Smooth muscle cell (in vitro differentiated cells): Measurements from ENCODE around the gene MEG3. TPM values are rescaled to one million over a fixed set of nuclear protein-coding genes. Genes with fewer than 3 reads are reported as not detected.

Source experiments
- DNase-seq: peaks from one replicate; lab custom pipeline; 2025; ENCODE audit not compliant: unreplicated experiment; lab: John Stamatoyannopoulos, UW
- H2AFZ ChIP-seq: fragments of 200-600 bp; sonication (generic); 2 replicates; pipeline ENCODE4 v1.6.0; 2016; ENCODE audit warnings: antibody characterized with exemption, low read depth, mild to moderate bottlenecking
- H3F3A ChIP-seq: fragments of 200-600 bp; sonication (generic); 2 replicates; pipeline ENCODE4 v1.6.0; 2017; ENCODE audit warnings: antibody characterized with exemption, low read depth
- H3K27ac ChIP-seq: fragments of 200-600 bp; sonication (generic); 2 replicates; pipeline ENCODE4 v1.5.1; 2016; ENCODE audit warnings: low read depth, mild to moderate bottlenecking
- H3K27me3 ChIP-seq: fragments of 200-600 bp; sonication (generic); 2 replicates; pipeline ENCODE4 v1.6.1; 2016; ENCODE audit warnings: low read depth, mild to moderate bottlenecking
- H3K36me3 ChIP-seq: fragments of 200-600 bp; sonication (generic); 2 replicates; pipeline ENCODE4 v1.5.1; 2016; ENCODE audit warnings: low read depth
- H3K4me1 ChIP-seq: fragments of 200-600 bp; sonication (generic); 2 replicates; pipeline ENCODE4 v1.5.1; 2016; ENCODE audit warnings: low read depth
- H3K4me2 ChIP-seq: fragments of 200-600 bp; sonication (generic); 2 replicates; pipeline ENCODE4 v1.6.0; 2016; ENCODE audit warnings: mild to moderate bottlenecking
- H3K4me3 ChIP-seq: fragments of 200-600 bp; sonication (generic); 2 replicates; pipeline ENCODE4 v1.5.1; 2016; ENCODE audit warnings: mild to moderate bottlenecking
- H3K79me2 ChIP-seq: fragments of 200-600 bp; sonication (generic); 2 replicates; pipeline ENCODE4 v1.6.0; 2016; ENCODE audit warnings: low read depth, mild to moderate bottlenecking
- H3K9ac ChIP-seq: fragments of 200-600 bp; sonication (generic); 2 replicates; pipeline ENCODE4 v1.6.0; 2016; ENCODE audit warnings: low read depth
- H3K9me3 ChIP-seq: fragments of 200-600 bp; sonication (generic); replicated peaks from 2 replicates; pipeline ENCODE4 v1.5.1; 2016; ENCODE audit warnings: low read depth
- H4K20me1 ChIP-seq: fragments of 200-600 bp; sonication (generic); 2 replicates; pipeline ENCODE4 v1.6.0; 2016; ENCODE audit warnings: low read depth
- CTCF ChIP-seq: fragments of 200-600 bp; sonication (generic); IDR thresholded peaks from 2 replicates; pipeline ENCODE4 v1.5.1; 2017; ENCODE audit warnings: borderline replicate concordance, mild to moderate bottlenecking, antibody characterized with exemption; ENCODE audit not compliant: insufficient read depth, poor library complexity, severe bottlenecking
- WGBS: methylation state at CpG from one replicate; pipeline ENCODE4 v1.1.7; 2016; ENCODE audit warnings: low lambda C conversion rate; 5-methylcytosine and 5-hydroxymethylcytosine counted together
- polyA plus RNA-seq: library from polyadenylated mRNA; unstranded; fragments of >200 nt; fragmentation: Nextera tagmentation; extraction: Ambion mirVana; gene quantifications from 2 replicates; pipeline ENCODE4 v1.2.1, GENCODE V29; 2016
- total RNA-seq: library from RNA; depleted of rRNA; stranded (reverse); fragments of >200 nt; gene quantifications from 2 replicates; pipeline ENCODE4 v1.2.3, GENCODE V29; 2014

The MEG3 gene
- total and polyA plus RNA-seq, 2 experiments from 2014 or later = not detected

- Histone ChIP-seq H3K4me3 (no peak overlapping the region), H3K9me3 (no peaks in the 10 kb centered on the region), H3K27ac (no peak overlapping the region), H3K36me3 (no peaks in the 10 kb centered on the region), H2AFZ (no peak overlapping the region), H3F3A (peaks cover 21% of the 10 kb centered on the region), H3K4me1 (peaks cover 37% of the 10 kb centered on the region), H3K4me2 (no peak overlapping the region), H3K9ac (no peak overlapping the region), H4K20me1 (no peaks in the 10 kb centered on the region), H3K79me2 (no peaks in the 10 kb centered on the region), H3K27me3 (no peaks in the 10 kb centered on the region)
- DNase-seq = no peak
- WGBS = 96% methylated on average over 10 of the region's 10 CpGs
- no peak for TF ChIP-seq CTCF
These were observed 65.1 kb downstream of the MEG3 start for GRCh38 chr14:100891051-100891450.

GRCh38 chr14:100891501-100892445 lies 65.9 kb downstream of the MEG3 start:
- Histone ChIP-seq H3F3A (peaks cover 21% of the 10 kb centered on the region), H3K27ac (no peak overlapping the region), H3K36me3 (no peaks in the 10 kb centered on the region), H3K9ac (no peak overlapping the region), H3K4me1 (peaks cover 37% of the 10 kb centered on the region), H3K4me2 (no peak overlapping the region), H3K79me2 (no peaks in the 10 kb centered on the region), H3K27me3 (no peaks in the 10 kb centered on the region), H2AFZ (no peak overlapping the region), H4K20me1 (no peaks in the 10 kb centered on the region), H3K9me3 (no peaks in the 10 kb centered on the region), H3K4me3 (no peak overlapping the region)
- WGBS = 95% methylated on average over 13 of the region's 13 CpGs
- no peak for TF ChIP-seq CTCF
- no peak for DNase-seq

- Histone ChIP-seq H3K9me3 (no peaks in the 10 kb centered on the region), H3F3A (peaks cover 21% of the 10 kb centered on the region), H3K4me1 (peaks cover 34% of the 10 kb centered on the region), H3K4me2 (no peak overlapping the region), H3K9ac (no peak overlapping the region), H3K27me3 (no peaks in the 10 kb centered on the region), H3K27ac (no peak overlapping the region), H3K36me3 (no peaks in the 10 kb centered on the region), H3K79me2 (peaks cover 5% of the 10 kb centered on the region), H4K20me1 (no peaks in the 10 kb centered on the region), H2AFZ (no peak overlapping the region), H3K4me3 (no peak overlapping the region)
- no peak for DNase-seq
- no peak for TF ChIP-seq CTCF
- 93% methylated on average over 17 of the region's 17 CpGs for WGBS
These were observed 66.7 kb downstream of the MEG3 start for GRCh38 chr14:100892496-100893227.
